22Rv1 (cell line): ENCODE data around the gene LPAR4.

Experiments
- ZFX ChIP-seq: fragments of 450-650 bp; IDR thresholded peaks from 2 replicates; pipeline ENCODE4 v1.6.1; 2017; ENCODE audit warnings: antibody characterized with exemption, borderline replicate concordance
- TF ChIP-seq, protein P1 (sequence below): fragments of 450-650 bp; IDR thresholded peaks from 2 replicates; pipeline ENCODE4 v1.5.1; 2017; ENCODE audit warnings: mild to moderate bottlenecking

DNA sequence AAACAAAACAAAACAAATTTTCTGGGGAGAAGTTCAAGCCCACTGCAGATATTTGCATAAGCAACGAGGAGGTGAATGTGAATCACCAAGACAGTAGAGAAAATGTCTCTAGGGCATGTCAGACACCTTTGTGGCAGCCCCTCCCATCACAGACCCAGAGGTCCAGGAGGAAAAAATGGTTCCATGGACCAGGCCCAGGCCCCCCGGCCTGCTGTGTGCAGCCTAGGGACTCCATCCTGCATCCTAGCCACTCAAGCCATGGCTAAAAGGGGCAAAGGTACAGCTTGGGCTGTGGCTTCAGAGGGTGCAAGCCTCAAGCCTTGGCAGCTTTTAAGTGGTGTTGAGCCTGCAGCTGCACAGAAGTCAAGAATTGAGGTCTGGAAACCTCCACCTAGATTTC lies 54.0 kb downstream of the LPAR4 start:
- TF ChIP-seq, protein P1, sequence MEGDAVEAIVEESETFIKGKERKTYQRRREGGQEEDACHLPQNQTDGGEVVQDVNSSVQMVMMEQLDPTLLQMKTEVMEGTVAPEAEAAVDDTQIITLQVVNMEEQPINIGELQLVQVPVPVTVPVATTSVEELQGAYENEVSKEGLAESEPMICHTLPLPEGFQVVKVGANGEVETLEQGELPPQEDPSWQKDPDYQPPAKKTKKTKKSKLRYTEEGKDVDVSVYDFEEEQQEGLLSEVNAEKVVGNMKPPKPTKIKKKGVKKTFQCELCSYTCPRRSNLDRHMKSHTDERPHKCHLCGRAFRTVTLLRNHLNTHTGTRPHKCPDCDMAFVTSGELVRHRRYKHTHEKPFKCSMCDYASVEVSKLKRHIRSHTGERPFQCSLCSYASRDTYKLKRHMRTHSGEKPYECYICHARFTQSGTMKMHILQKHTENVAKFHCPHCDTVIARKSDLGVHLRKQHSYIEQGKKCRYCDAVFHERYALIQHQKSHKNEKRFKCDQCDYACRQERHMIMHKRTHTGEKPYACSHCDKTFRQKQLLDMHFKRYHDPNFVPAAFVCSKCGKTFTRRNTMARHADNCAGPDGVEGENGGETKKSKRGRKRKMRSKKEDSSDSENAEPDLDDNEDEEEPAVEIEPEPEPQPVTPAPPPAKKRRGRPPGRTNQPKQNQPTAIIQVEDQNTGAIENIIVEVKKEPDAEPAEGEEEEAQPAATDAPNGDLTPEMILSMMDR: no peak
- no peak for TF ChIP-seq ZFX
